ENCODE measurements around the gene CEP112.
"Not testable (repeated sequence)": the region's sequence is repeated elsewhere in the genome, so short reads cannot be mapped to it uniquely, and the experiment has no call there.

Gene CEP112

DNA sequence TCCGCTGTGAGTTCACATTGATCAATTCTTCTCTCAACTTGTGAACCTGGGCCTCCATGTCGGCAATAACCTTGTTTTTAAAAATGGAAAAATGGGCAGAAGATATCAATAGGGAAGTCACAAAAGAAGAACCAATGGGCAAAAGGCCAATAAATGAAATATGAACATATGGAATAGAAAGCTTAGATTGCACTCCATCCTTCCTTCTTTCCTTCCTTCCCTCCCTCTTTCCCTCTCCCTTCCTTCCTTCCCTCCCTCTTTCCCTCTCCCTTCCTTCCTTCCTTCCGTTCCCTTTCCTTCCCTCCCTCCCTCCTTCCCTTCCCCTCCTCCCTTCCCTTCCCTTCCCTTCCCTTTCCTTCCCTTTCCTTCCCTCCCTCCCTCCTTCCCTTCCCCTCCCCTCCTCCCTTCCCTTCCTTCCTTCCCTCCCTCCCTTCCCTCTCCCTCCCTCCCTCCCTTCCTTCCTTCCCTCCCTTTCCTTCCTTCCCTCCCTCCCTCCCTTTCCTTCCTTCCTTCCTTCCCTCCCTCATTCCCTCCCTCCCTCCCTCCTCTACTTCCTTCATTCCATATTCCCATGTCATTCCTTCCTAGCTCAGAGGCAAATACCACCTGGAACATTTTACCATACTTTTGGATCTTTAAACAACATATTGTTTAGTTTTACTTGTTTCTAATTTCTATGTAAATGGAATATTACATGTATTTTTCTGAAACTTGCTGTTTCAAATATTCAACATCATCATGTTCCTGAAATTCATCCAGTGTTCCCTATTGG, 339.8 kb downstream of the CEP112 start:
- no peak overlapping the region for H3K27ac ChIP-seq
- TF ChIP-seq CTCF (IDR thresholded peaks at IDR 0.05) (no peak), ZFX (IDR thresholded peaks at IDR 0.05; ENCODE audit: borderline replicate concordance) (no peak)

DNA sequence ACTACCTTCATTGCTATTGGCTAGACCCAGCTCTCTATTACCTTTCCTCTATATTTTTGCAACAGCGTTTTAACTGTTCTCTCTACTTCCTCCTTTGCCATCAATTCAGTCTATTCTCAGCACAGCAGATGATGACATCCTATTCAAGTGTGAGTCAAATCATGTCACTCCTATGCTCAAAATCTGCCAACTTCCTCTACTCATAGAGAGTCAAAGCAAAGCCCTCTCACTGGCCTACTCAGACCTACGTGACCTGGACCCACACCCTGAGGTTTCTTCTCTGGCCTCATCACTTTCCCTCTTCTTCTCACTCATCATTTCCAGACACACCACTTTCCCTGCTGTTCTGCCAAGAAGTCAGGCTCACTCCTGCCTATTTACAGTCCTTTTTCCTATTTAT, 341.4 kb downstream of the CEP112 start:
- H3K27ac ChIP-seq, result no peak overlapping the region
- TF ChIP-seq ZFX (IDR thresholded peaks at IDR 0.05; ENCODE audit: borderline replicate concordance) (no peak), CTCF (IDR thresholded peaks at IDR 0.05) (no peak)

- TF ChIP-seq CTCF (IDR thresholded peaks at IDR 0.05), result no peak
- TF ChIP-seq ZFX (IDR thresholded peaks at IDR 0.05; ENCODE audit: borderline replicate concordance), result no peak
- H3K27ac ChIP-seq, result no peak overlapping the region
Observed at GRCh38 chr17:65848751-65849150, 343.2 kb downstream of the CEP112 start.

- H3K27ac ChIP-seq, result no peak overlapping the region
- TF ChIP-seq ZFX (IDR thresholded peaks at IDR 0.05; ENCODE audit: borderline replicate concordance) (no peak), CTCF (IDR thresholded peaks at IDR 0.05) (no peak)
Observed at GRCh38 chr17:65841089-65841488, 350.8 kb downstream of the CEP112 start.

DNA sequence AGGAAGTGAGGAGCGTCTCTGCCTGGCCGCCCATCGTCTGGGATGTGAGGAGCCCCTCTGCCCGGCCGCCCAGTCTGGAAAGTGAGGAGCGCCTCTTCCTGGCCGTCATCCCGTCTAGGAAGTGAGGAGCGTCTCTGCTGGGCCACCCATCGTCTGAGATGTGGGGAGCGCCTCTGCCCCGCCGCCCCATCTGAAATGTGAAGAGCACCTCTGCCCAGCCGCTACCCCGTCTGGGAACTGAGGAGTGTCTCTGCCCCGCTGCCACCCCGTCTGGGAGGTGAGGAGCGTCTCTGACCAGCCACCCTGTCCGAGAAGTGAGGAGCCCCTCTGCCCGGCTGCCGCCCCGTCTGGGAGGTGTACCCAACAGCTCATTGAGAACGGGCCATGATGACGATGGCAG, 354.7 kb downstream of the CEP112 start:
- not testable (repeated sequence) for H3K27ac ChIP-seq

DNA sequence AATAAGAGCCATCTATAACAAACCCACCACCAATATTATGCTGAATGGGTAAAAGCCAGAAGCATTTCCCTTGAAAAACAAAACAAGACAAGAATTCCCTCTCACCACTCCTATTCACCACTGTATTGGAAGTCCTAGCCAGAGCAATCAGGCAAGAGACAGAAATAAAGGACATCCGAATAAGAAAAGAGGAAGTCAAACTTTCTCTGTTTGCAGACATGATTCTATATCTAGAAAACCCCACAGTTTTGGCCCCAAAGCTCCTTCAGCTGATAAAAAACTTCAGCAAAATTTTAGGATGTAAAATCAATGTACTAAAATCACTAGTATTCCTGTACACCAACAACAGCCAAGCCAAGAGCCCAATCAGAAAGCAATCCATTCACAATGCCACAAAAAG, 358.7 kb downstream of the CEP112 start:
- TF ChIP-seq ZFX (IDR thresholded peaks at IDR 0.05; ENCODE audit: borderline replicate concordance), result no peak
- no peak for TF ChIP-seq CTCF (IDR thresholded peaks at IDR 0.05)
- H3K27ac ChIP-seq, result no peak overlapping the region

GRCh38 chr17:65830356-65830755, 361.6 kb downstream of the CEP112 start:
- no peak for TF ChIP-seq CTCF (IDR thresholded peaks at IDR 0.05)
- no peak for TF ChIP-seq ZFX (IDR thresholded peaks at IDR 0.05; ENCODE audit: borderline replicate concordance)
- H3K27ac ChIP-seq, result no peak overlapping the region

GRCh38 chr17:65826577-65826976, 365.4 kb downstream of the CEP112 start:
- H3K27ac ChIP-seq, result not testable (repeated sequence)
